Astrocyte (in vitro differentiated cells and primary cell): ENCODE results near the gene HSPB7. TPM values are rescaled to one million over a fixed set of nuclear protein-coding genes. Genes with fewer than 3 reads are reported as not detected.

ENCODE experiments used
- DNase-seq: peaks from one replicate; pipeline ENCODE4 v3.0.0-alpha.2; 2010; ENCODE audit warnings: low read depth
- FAIRE-seq: peaks from 2 replicates; lab custom pipeline; 2011; peaks lifted over from hg19 to GRCh38; lab: Jason Lieb, UNC
- H2AFZ ChIP-seq: 2 replicates; pipeline ENCODE4 v1.6.0; 2012; ENCODE audit warnings: low read depth, low read length, inconsistent platforms
- H3K27ac ChIP-seq: 2 replicates; pipeline ENCODE4 v1.5.1; 2011; ENCODE audit warnings: low read depth, low read length, inconsistent platforms
- H3K27me3 ChIP-seq: 2 replicates; pipeline ENCODE4 v1.6.0; 2011; ENCODE audit warnings: low read length, inconsistent platforms; ENCODE audit not compliant: insufficient read depth
- H3K36me3 ChIP-seq: 2 replicates; pipeline ENCODE4 v1.5.1; 2011; ENCODE audit warnings: low read length, inconsistent platforms; ENCODE audit not compliant: insufficient read depth
- H3K4me1 ChIP-seq: 2 replicates; pipeline ENCODE4 v1.5.1; 2011; ENCODE audit warnings: low read length, inconsistent platforms; ENCODE audit not compliant: insufficient read depth
- H3K4me2 ChIP-seq: 2 replicates; pipeline ENCODE4 v1.6.0; 2012; ENCODE audit warnings: low read length, inconsistent platforms
- H3K4me3 ChIP-seq: 2 replicates; pipeline ENCODE4 v1.5.1; 2011; ENCODE audit warnings: low read depth, mild to moderate bottlenecking, low read length, inconsistent platforms; ENCODE audit not compliant: insufficient read depth
- H3K79me2 ChIP-seq: 2 replicates; pipeline ENCODE4 v1.6.0; 2012; ENCODE audit warnings: mild to moderate bottlenecking, low read length, inconsistent platforms; ENCODE audit not compliant: insufficient read depth
- H3K9ac ChIP-seq: 2 replicates; pipeline ENCODE4 v1.6.0; 2012; ENCODE audit warnings: mild to moderate bottlenecking, low read length, inconsistent platforms
- H3K9me3 ChIP-seq: 2 replicates; pipeline ENCODE4 v1.5.1; 2012; ENCODE audit warnings: low read depth, mild to moderate bottlenecking, low read length, inconsistent platforms; ENCODE audit not compliant: insufficient read depth
- H4K20me1 ChIP-seq: 2 replicates; pipeline ENCODE4 v1.6.0; 2012; ENCODE audit warnings: low read length, inconsistent platforms; ENCODE audit not compliant: insufficient read depth
- H3K27ac Mint-ChIP-seq: one replicate; pipeline ENCODE4 v1.8.0; 2021; ENCODE audit warnings: mild to moderate bottlenecking, mixed read lengths; ENCODE audit not compliant: unreplicated experiment
- H3K27me3 Mint-ChIP-seq: one replicate; pipeline ENCODE4 v1.8.0; 2021; ENCODE audit warnings: low read depth, mixed read lengths; ENCODE audit not compliant: unreplicated experiment
- H3K36me3 Mint-ChIP-seq: one replicate; pipeline ENCODE4 v1.8.0; 2021; ENCODE audit warnings: low read depth, mixed read lengths; ENCODE audit not compliant: unreplicated experiment
- H3K4me1 Mint-ChIP-seq: one replicate; pipeline ENCODE4 v1.8.0; 2021; ENCODE audit warnings: low read depth, mixed read lengths; ENCODE audit not compliant: unreplicated experiment
- H3K4me3 Mint-ChIP-seq: one replicate; pipeline ENCODE4 v1.8.0; 2021; ENCODE audit warnings: mild to moderate bottlenecking, moderate library complexity, mixed read lengths; ENCODE audit not compliant: unreplicated experiment
- H3K9me3 Mint-ChIP-seq: one replicate; pipeline ENCODE4 v1.8.0; 2021; ENCODE audit warnings: mild to moderate bottlenecking, mixed read lengths; ENCODE audit not compliant: unreplicated experiment
- CTCF ChIP-seq: IDR thresholded peaks from 2 replicates; pipeline ENCODE4 v1.5.1; 2011; ENCODE audit warnings: low read depth, mild to moderate bottlenecking, inconsistent platforms, low read length, moderate library complexity; ENCODE audit not compliant: insufficient read depth
- EZH2 ChIP-seq: IDR thresholded peaks from 2 replicates; pipeline ENCODE4 v1.6.1; 2012; ENCODE audit warnings: mild to moderate bottlenecking, low read length, inconsistent platforms; ENCODE audit not compliant: insufficient read depth
- total RNA-seq: library from RNA; stranded (reverse); gene quantifications from 2 replicates; pipeline ENCODE4 v1.2.1, GENCODE V29; 2021

Gene HSPB7
- total RNA-seq, 1 donor from 2014 or later = 0.45 TPM

DNA sequence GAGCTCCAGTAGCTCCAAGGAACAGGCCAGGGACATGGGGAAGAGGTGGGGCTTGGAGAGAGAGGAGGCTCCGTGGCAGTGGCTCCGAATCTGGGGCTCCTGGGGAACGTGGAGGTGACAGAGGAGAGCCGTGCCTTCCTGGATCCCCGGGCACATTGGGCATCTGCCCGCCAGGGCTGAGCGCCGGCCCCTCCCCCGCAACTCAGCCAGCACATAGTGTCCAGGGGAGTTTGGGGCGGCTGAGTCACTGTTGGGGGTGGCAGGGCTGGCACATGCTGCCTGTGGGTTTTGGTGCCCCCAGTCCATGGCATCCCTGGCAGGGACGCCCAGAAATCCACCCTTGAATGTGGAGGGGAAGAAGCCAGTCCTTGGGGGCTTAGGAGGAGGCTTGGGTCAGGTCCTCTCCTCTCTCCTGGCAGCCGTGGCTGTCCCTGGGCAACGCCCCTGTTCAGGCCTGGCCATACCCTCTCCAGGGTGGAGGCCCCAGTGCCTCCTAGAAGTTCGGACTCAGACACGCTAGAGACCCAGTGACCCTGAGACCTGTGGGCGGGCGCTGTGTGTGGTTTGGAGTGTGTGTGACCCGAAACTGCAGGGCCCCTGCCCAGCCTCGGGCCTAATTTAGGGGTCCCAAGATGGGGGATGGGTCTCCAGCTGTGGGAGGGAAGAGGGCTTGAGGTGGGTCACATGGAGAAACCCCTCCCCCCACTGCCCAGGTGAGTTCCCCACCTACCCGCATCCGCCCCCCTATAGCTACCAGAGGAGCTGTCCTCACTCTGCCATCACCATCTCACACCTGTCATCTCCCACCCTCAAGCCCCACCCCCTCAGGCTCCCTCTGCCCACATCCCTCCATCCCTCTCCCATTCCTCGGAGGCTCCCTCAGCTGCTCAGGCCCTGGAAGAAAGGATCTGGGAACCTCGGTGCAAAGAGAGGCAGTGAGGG is 1.6 kb downstream of the HSPB7 start:
- H3K36me3 Mint-ChIP-seq = no peaks in the 10 kb centered on the region
- Histone ChIP-seq H3K4me2 (no peak overlapping the region), H3K9ac (no peak overlapping the region), H3K27ac (no peak overlapping the region), H3K79me2 (no peaks in the 10 kb centered on the region), H3K4me3 (no peak overlapping the region), H3K9me3 (no peaks in the 10 kb centered on the region), H3K36me3 (no peaks in the 10 kb centered on the region), H3K27me3 (no peaks in the 10 kb centered on the region), H3K4me1 (peaks cover 49% of the 10 kb centered on the region), H2AFZ (no peak overlapping the region), H4K20me1 (no peaks in the 10 kb centered on the region)
- H3K27me3 Mint-ChIP-seq = peaks cover 3% of the 10 kb centered on the region
- H3K27ac Mint-ChIP-seq = no peak overlapping the region
- no peak overlapping the region for H3K4me3 Mint-ChIP-seq
- TF ChIP-seq EZH2 (no peak), CTCF (no peak)
- peaks cover 4% of the 10 kb centered on the region for H3K9me3 Mint-ChIP-seq
- FAIRE-seq (no peak), DNase-seq (no peak)
- H3K4me1 Mint-ChIP-seq = peaks cover 33% of the 10 kb centered on the region

DNA sequence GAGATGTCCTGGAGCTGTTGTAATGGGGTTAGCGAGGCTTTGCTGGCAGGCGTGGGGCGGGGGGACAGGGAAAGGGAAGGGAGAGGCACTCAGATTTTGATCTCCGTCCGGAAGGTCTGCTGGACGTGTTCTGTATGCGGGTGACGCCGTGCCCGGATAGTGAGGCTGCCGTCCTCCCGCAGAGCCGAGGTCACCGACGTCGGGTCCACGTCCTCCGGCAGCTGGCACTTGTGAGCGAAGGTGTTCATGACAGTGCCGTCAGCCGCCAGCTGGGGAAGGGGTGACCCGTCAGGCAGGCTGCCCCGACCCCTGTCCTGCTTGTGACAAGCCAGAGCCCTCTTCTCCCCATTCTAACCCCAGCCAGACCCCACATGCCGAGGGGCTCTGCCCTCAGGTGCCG is 2.4 kb downstream of the HSPB7 start:
- no peak overlapping the region for H3K27ac ChIP-seq
- H3K4me1 ChIP-seq = peaks cover 47% of the 10 kb centered on the region
- peaks cover 4% of the 10 kb centered on the region for H3K27me3 Mint-ChIP-seq
- no peaks in the 10 kb centered on the region for H3K79me2 ChIP-seq
- no peak overlapping the region for H3K9ac ChIP-seq
- no peak overlapping the region for H3K27ac Mint-ChIP-seq
- H3K4me3 ChIP-seq = no peak overlapping the region
- no peaks in the 10 kb centered on the region for H4K20me1 ChIP-seq
- TF ChIP-seq EZH2 (no peak), CTCF (no peak)
- H3K4me3 Mint-ChIP-seq = peak overlapping the region; percentile 40
- DNase-seq = no peak
- no peaks in the 10 kb centered on the region for H3K36me3 ChIP-seq
- H3K4me2 ChIP-seq = no peak overlapping the region
- no peaks in the 10 kb centered on the region for H3K27me3 ChIP-seq
- H3K4me1 Mint-ChIP-seq = peaks cover 31% of the 10 kb centered on the region
- no peaks in the 10 kb centered on the region for H3K36me3 Mint-ChIP-seq
- no peak overlapping the region for H2AFZ ChIP-seq
- no peak for FAIRE-seq
- H3K9me3 Mint-ChIP-seq = peaks cover 4% of the 10 kb centered on the region
- no peaks in the 10 kb centered on the region for H3K9me3 ChIP-seq
